Activated CD8-positive, alpha-beta memory T cell treated with anti-CD3 and anti-CD28 coated beads for 36 hours (primary cell): ENCODE results near the gene GSPT1. TPM values are rescaled to one million over a fixed set of nuclear protein-coding genes. Genes with fewer than 3 reads are reported as not detected.

Experiments
- CTCF ChIA-PET: fragments of 350-600 bp; sonication (Branson Sonifier 250); formaldehyde crosslinking; loops from one replicate; lab custom pipeline; 2021; ENCODE audit warnings: antibody characterized with exemption; lab: Charles Lee
- POLR2A ChIA-PET: fragments of 350-600 bp; sonication (Branson Sonifier 250); formaldehyde crosslinking; loops from one replicate; lab custom pipeline; 2021; ENCODE audit warnings: antibody characterized with exemption; lab: Charles Lee
- total RNA-seq, 2 experiments: library from RNA; stranded (reverse); gene quantifications; one replicate each; pipeline ENCODE4 v1.2.3, GENCODE V29; 2021

The GSPT1 gene
- total RNA-seq, 2 experiments from 2014 or later: 239 to 243 TPM

GRCh38 chr16:11870399-11870798 is 45.4 kb downstream of the GSPT1 start:
- CTCF ChIA-PET: no interaction called here
- POLR2A ChIA-PET: no interaction called here

- POLR2A ChIA-PET: no interaction called here
- CTCF ChIA-PET: no interaction called here
These were observed 46.2 kb downstream of the GSPT1 start for GRCh38 chr16:11869353-11870228.

- POLR2A ChIA-PET: interaction anchor here (0.7 kb wide), 1 partner anchor 129 kb away, joined by 7 read pairs; no protein-coding TSS in a partner anchor
- CTCF ChIA-PET: interaction anchor here (0.7 kb wide), 2 partner anchors 260 to 958 kb away, joined by 3 read pairs; no protein-coding TSS in a partner anchor
These were observed 47.3 kb downstream of the GSPT1 start for GRCh38 chr16:11868412-11868980.

DNA sequence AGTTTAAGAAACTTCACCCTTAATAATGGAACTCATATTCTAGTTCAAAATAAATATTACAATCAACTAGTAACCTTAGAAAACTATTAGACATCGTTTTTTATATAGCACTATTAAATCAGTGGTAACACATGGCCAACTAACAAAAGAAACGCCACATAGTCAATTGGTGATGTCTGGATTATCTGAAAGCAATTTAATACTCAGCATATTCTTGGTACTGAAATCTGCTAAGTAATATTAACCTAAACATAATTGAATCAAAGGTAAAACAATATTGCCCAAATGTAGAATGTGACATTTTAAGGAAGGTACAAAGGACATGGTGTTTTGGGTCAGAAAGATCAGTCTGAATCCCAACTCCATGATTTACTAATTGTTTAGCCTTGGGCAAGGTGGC is 53.3 kb downstream of the GSPT1 start:
- ChIA-PET POLR2A (no interaction called here), CTCF (no interaction called here)

DNA sequence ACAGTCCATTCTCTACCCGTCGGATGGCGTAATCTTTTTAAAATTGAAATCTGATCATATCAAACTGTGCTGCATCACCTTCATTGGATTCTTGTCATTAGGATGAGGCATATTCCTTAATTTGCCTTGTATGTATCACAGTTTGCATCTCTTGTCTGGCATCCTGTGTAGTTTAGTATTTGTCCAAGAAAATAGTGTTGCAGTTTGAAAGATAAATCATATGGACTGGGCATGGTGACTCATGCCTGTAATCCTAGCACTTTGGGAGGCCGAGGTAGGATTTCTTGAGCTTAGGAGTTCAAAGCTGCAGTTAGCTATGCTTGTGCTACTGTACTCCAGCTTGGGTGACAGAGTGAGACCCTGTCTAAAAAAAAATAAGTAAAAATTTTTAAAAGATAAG is 58.6 kb downstream of the GSPT1 start:
- CTCF ChIA-PET: no interaction called here
- POLR2A ChIA-PET: no interaction called here

GRCh38 chr16:11852092-11852809 is 63.5 kb downstream of the GSPT1 start:
- ChIA-PET POLR2A (interaction anchor here (0.6 to 1.0 kb wide), 2 partner anchors 12 to 55 kb away, joined by 3 to 4 read pairs; no protein-coding TSS in a partner anchor), CTCF (interaction anchor here (1.3 kb wide), 1 partner anchor 55 kb away, joined by 3 read pairs; no protein-coding TSS in a partner anchor)

- ChIA-PET POLR2A (interaction anchor here (0.6 to 1.4 kb wide), 5 partner anchors 13 to 109 kb away, joined by 3 to 12 read pairs (median 6); partner anchors contain the start of genes GSPT1, TXNDC11 and ZC3H7A), CTCF (interaction anchor here (1.3 kb wide), 1 partner anchor 54 kb away, joined by 3 read pairs; no protein-coding TSS in a partner anchor)
These were observed 64.3 kb downstream of the GSPT1 start, which contains the start of gene RSL1D1 for GRCh38 chr16:11851294-11852091. Gene RSL1D1, minus strand, starts transcription at chr16:11851542. Its CDS starts 30 bp downstream, at chr16:11851512.

- CTCF ChIA-PET: no interaction called here
- POLR2A ChIA-PET: interaction anchor here (0.7 kb wide), 1 partner anchor 64 kb away, joined by 8 read pairs; no protein-coding TSS in a partner anchor
These were observed 66.9 kb downstream of the GSPT1 start for GRCh38 chr16:11848842-11849241.

- POLR2A ChIA-PET: interaction anchor here (0.9 kb wide), 1 partner anchor 22 kb away, joined by 10 read pairs; no protein-coding TSS in a partner anchor
- CTCF ChIA-PET: no interaction called here
These were observed 71.3 kb downstream of the GSPT1 start for GRCh38 chr16:11844499-11844898.

DNA sequence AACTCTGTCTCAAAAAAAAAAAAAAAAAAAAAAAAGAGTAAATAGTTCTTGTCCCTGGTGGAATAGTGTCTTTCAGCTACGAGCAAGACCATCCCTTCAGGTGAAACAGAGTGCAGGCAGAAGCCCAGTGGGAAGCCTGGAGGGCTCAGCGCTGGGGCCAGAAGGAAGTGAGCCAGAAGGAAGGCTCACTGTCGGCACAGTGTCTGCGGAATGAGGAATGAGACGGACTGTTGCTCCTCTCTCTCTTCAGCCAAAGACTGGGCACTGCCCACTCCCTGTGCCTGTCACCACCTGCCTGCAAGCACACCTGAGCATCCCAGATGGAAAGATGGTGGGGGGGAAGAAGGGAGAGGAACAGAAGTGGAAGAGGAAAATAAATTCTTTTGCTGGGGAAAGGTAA is 71.9 kb downstream of the GSPT1 start:
- ChIA-PET CTCF (interaction anchor here (0.5 kb wide), 1 partner anchor 117 kb away, joined by 4 read pairs; no protein-coding TSS in a partner anchor), POLR2A (interaction anchor here (0.9 kb wide), 1 partner anchor 8 kb away, joined by 4 read pairs; no protein-coding TSS in a partner anchor)

DNA sequence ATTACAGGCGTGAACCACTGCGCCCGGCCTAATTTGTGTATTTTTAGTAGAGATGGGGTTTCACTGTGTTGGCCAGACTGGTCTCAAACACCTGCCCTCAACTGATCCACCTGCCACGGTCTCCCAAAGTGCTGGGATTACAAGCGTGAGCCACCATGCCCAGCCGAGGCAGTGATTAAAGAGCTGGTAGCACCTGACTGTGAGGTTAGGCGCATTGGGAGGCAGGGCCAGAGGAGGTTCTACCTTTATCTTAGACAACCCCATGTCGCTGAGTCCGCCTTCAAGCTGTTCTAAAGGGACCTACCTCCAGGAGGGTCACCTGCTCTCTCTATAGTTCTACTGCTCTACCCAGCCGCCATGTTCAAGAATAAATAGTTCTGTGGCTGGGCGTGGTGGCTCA is 72.5 kb downstream of the GSPT1 start:
- ChIA-PET CTCF (interaction anchor here (0.5 kb wide), 1 partner anchor 118 kb away, joined by 4 read pairs; no protein-coding TSS in a partner anchor), POLR2A (interaction anchor here (0.9 kb wide), 1 partner anchor 8 kb away, joined by 4 read pairs; no protein-coding TSS in a partner anchor)

- POLR2A ChIA-PET: interaction anchor here (0.6 kb wide), 1 partner anchor 24 kb away, joined by 3 read pairs; no protein-coding TSS in a partner anchor
- CTCF ChIA-PET: no interaction called here
These were observed 74.7 kb downstream of the GSPT1 start for GRCh38 chr16:11841026-11841425.

GRCh38 chr16:11836650-11837244 is 79.0 kb downstream of the GSPT1 start:
- POLR2A ChIA-PET: no interaction called here
- CTCF ChIA-PET: no interaction called here

GRCh38 chr16:11835891-11836649 is 79.7 kb downstream of the GSPT1 start:
- CTCF ChIA-PET: interaction anchor here (1.6 kb wide), 1 partner anchor 304 kb away, joined by 6 read pairs; no protein-coding TSS in a partner anchor
- POLR2A ChIA-PET: interaction anchor here (1.2 kb wide), 1 partner anchor 8 kb away, joined by 4 read pairs; no protein-coding TSS in a partner anchor

DNA sequence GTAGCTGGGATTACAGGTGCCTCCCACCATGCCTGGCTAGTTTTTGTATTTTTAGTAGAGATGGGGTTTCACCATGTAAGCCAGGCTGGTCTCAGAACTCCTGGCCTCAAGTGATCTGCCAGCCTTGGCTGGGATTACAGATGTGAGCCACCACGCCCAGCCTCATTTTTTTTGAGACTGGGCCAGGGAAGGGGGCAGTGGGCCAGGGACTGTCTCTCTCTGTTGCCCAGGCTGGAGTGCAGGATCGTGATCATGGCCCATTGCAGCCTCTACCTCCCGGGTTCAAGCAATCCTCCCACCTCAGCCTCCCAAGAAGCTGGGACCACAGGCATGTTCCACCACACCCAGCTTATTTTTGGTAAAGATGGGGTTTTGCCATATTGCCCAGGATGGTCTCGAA is 80.4 kb downstream of the GSPT1 start:
- ChIA-PET POLR2A (interaction anchor here (0.7 to 1.2 kb wide), 2 partner anchors 8 to 38 kb away, joined by 4 read pairs; partner anchors contain the start of gene ZC3H7A), CTCF (interaction anchor here (1.6 kb wide), 1 partner anchor 303 kb away, joined by 6 read pairs; no protein-coding TSS in a partner anchor)

DNA sequence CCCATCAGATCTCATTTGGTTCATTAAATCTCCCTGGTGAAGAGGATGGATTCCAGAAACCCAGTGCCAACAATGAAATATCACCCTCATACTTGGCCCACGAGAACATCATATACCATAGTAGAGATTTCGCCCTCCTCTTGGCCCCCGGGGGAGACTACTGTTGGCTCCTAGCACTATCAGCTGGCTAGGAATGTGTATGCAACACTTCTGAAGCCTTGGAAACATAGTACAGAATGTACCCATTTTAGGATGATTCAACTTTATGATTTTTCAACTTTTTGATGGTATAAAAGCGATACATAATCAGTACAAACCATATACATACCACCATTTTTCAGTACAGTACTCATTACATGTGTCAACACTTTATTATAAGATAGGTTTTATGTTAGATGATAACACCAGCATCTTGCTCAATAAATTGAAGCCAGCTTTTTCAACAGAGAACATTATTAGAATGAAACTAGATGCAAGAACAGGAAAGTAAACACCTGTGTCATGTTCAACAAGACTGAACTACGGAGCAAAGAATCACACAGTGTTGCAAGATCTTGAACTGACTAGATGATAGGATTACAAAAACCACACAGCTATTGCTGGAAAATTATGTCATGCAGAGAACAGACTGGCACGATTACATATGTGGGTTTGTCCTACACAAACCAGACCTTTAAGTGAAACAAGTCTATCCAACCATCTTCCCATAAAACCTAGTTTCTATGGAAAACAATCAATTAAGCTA is 81.6 kb downstream of the GSPT1 start:
- POLR2A ChIA-PET: interaction anchor here (0.7 kb wide), 1 partner anchor 37 kb away, joined by 4 read pairs; the partner anchor contains the start of gene ZC3H7A
- CTCF ChIA-PET: interaction anchor here (1.6 kb wide), 1 partner anchor 302 kb away, joined by 6 read pairs; no protein-coding TSS in a partner anchor
